Measurements from ENCODE around the gene SH3BP4.

SH3BP4 gene

GRCh38 chr2:234966340-234966739, 14.5 kb downstream of the SH3BP4 start:
- no peak for DNase-seq (ENCODE audit: low read depth)

GRCh38 chr2:234967201-234967869, 15.5 kb downstream of the SH3BP4 start:
- no peak for DNase-seq (ENCODE audit: low read depth)

- DNase-seq (ENCODE audit: low read depth): no peak
Observed at GRCh38 chr2:234967870-234968208, 16.0 kb downstream of the SH3BP4 start.

- no peak for DNase-seq (ENCODE audit: low read depth)
Observed at GRCh38 chr2:234968631-234969305, 17.0 kb downstream of the SH3BP4 start.

- no peak for DNase-seq (ENCODE audit: low read depth)
Observed at GRCh38 chr2:234969306-234970098, 17.7 kb downstream of the SH3BP4 start.

GRCh38 chr2:234970099-234970440, 18.3 kb downstream of the SH3BP4 start:
- no peak for DNase-seq (ENCODE audit: low read depth)

GRCh38 chr2:234970477-234970882, 18.7 kb downstream of the SH3BP4 start:
- DNase-seq (ENCODE audit: low read depth): no peak

GRCh38 chr2:234971496-234971895, 19.7 kb downstream of the SH3BP4 start:
- no peak for DNase-seq (ENCODE audit: low read depth)

GRCh38 chr2:234973008-234973407, 21.2 kb downstream of the SH3BP4 start:
- DNase-seq (ENCODE audit: low read depth): no peak

- no peak for DNase-seq (ENCODE audit: low read depth)
Observed at GRCh38 chr2:234974501-234975385, 22.9 kb downstream of the SH3BP4 start.

GRCh38 chr2:234975611-234976010, 23.8 kb downstream of the SH3BP4 start:
- DNase-seq (ENCODE audit: low read depth): no peak

GRCh38 chr2:234976479-234977227, 24.8 kb downstream of the SH3BP4 start:
- DNase-seq (ENCODE audit: low read depth): no peak

- no peak for DNase-seq (ENCODE audit: low read depth)
Observed at GRCh38 chr2:234977228-234977679, 25.4 kb downstream of the SH3BP4 start.

- DNase-seq (ENCODE audit: low read depth): no peak
Observed at GRCh38 chr2:234978466-234979203, 26.8 kb downstream of the SH3BP4 start.

GRCh38 chr2:234979204-234980167, 27.7 kb downstream of the SH3BP4 start:
- DNase-seq (ENCODE audit: low read depth): no peak

GRCh38 chr2:234980451-234981187, 28.8 kb downstream of the SH3BP4 start:
- no peak for DNase-seq (ENCODE audit: low read depth)

GRCh38 chr2:234981197-234982095, 29.6 kb downstream of the SH3BP4 start:
- no peak for DNase-seq (ENCODE audit: low read depth)
